Jurkat, Clone E6-1 (cell line): ENCODE measurements around the gene CD99L2.

Experiments used
- DNase-seq: peaks from one replicate; pipeline ENCODE4 v3.0.0-alpha.2; 2011; ENCODE audit warnings: low read depth, low spot score
- H3K4me3 ChIP-seq: 2 replicates; pipeline ENCODE4 v1.5.1; 2011; ENCODE audit warnings: mild to moderate bottlenecking, low read length, control low read depth, moderate library complexity

CD99L2 gene

DNA sequence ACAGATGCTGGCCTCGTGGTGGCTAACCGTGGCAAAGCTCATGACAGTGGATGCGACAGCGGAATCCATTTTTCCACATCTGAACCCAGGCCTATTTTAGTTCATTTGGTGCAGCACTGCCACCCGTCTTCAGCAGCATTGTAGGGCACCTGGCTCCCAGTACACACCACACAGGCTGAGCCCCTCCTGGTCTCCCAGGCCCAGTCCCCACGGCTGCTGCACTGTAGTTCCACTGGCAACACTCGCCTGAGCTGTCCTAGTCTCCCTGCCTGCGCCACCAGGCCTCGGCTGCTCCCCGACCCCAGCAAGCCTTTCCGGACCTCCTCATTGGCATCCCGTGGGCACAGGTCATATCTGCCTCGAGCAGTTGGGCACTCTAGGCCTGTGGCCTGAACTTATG lies 129.1 kb downstream of the CD99L2 start:
- H3K4me3 ChIP-seq: no peak overlapping the region
- no peak for DNase-seq

- no peak for DNase-seq
- no peak overlapping the region for H3K4me3 ChIP-seq
Observed at GRCh38 chrX:150768580-150769190, 129.8 kb downstream of the CD99L2 start.

GRCh38 chrX:150768132-150768485 lies 130.4 kb downstream of the CD99L2 start:
- no peak for DNase-seq
- H3K4me3 ChIP-seq: no peak overlapping the region

DNA sequence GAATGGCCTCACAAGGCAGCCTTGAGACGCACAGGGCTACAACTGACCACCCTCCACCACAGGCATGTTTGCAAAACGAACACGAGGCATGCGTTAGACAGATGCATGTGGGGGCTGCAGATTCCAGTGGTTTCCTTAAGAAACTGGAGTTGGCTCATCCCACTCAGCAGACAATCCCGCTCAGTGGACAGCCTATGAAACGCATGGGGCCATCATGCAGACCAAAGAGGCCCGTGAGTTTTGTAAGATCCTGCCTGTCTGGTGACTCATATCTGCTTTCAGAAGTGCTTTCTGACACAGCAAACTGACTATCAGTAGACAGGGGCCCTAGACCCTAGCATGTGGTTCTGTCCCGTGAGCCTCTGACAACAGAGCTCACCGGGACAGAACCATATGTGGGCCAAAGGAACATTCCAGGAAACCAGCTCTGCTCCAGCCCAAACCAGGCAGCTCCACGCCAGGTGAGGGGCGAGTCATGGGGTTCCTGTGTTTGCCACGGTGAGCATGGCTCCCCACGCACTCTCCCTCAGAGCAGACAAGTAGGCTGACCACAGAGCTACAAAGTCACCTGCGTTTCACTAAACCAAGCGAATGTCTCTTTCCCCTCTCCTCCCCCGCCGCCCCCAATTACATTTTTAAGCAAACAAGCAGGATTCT lies 130.9 kb downstream of the CD99L2 start:
- no peak overlapping the region for H3K4me3 ChIP-seq
- no peak for DNase-seq

GRCh38 chrX:150767045-150767395 lies 131.4 kb downstream of the CD99L2 start:
- no peak for DNase-seq
- no peak overlapping the region for H3K4me3 ChIP-seq

DNA sequence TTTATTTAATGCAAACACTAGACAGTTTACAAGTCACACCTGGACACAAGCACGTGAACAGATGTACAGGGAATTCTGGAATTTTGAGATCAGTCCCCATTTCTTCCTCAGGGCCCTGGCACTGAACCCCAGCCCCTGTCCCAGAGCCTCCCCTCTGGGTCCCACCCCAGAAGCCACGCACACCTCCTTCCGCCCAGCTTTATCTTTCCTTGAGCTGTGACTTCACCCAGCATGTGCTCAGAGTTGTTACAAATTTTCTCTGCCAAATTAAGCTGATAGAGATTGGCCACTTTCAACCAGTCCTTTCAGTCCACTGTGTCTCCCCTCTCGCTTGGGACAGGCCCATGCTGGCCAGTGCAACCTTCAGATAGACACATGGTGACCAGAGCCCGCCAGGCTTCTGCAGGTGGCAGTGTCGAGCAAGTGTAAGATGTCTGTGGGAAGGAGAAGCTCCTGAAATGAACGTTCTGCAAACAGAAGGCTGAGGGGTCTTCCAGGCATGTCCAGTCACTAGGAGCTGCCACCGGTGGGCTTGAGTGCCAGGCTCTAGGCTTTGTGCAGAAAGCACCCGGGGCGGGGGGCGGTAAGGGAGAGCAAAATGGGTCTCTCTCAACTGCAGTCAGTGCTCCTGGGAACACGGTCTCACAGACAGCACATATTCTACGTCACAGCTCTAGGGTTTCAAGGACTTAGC lies 132.0 kb downstream of the CD99L2 start:
- DNase-seq: no peak
- no peak overlapping the region for H3K4me3 ChIP-seq

- H3K4me3 ChIP-seq: no peak overlapping the region
- no peak for DNase-seq
Observed at GRCh38 chrX:150765782-150766350, 132.6 kb downstream of the CD99L2 start.

GRCh38 chrX:150765237-150765636 lies 133.2 kb downstream of the CD99L2 start:
- no peak for DNase-seq
- H3K4me3 ChIP-seq: no peak overlapping the region

DNA sequence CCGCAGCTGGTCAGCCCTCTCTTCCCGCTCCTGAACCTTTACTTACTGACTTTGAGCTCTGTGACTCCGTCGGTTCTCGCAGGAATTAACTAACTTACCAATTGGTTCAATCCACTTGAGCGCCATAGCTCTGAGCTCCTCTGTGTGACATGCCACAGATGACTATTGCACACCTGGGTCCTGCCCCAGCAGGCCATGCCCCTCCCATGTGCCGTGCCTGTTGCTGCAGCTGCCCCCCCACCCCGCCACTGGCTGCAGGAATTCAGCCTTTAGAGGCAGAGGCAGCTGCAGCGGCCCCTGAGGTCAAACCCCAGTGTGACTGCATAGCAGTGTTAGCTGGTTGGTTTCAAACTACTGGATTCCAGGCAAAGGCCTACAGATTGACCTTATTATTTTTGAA lies 134.7 kb downstream of the CD99L2 start:
- H3K4me3 ChIP-seq: no peak overlapping the region
- no peak for DNase-seq

GRCh38 chrX:150763303-150763797 lies 135.1 kb downstream of the CD99L2 start:
- no peak overlapping the region for H3K4me3 ChIP-seq
- no peak for DNase-seq

GRCh38 chrX:150762258-150763165 lies 136.0 kb downstream of the CD99L2 start:
- no peak overlapping the region for H3K4me3 ChIP-seq
- DNase-seq: no peak

- no peak overlapping the region for H3K4me3 ChIP-seq
- no peak for DNase-seq
Observed at GRCh38 chrX:150761819-150762216, 136.7 kb downstream of the CD99L2 start.

DNA sequence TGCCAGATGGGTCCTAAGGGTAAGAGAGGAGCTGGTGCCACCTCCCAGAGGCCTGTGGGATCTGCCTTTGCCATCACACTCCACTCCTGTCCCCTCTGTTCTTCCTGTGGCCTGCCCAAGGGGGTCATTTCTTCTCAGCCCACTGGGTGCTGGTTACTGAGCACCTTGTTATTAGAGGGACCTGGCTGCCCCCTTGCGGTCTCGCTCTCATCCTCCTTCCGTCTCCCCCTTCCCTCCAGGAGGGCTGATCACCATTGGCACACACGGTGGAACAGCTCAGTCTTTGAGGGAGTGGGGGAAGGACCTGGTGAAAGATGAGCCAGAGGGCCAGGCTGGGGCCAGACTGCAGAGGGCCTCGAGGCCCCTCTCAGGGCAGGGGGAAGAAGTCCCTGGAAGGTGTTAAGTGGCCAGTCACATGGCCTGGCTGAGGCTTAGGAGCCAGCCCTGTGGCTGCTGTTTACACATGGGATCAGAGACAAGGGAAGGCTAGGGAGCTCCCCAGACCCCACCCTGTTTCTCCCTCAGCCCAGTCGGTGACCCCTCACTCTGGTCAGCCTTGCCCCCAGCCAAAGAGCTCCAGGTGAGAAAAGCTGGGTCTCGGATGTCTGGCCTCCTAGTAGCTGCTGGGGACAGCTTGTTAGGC lies 137.2 kb downstream of the CD99L2 start:
- no peak for DNase-seq

DNA sequence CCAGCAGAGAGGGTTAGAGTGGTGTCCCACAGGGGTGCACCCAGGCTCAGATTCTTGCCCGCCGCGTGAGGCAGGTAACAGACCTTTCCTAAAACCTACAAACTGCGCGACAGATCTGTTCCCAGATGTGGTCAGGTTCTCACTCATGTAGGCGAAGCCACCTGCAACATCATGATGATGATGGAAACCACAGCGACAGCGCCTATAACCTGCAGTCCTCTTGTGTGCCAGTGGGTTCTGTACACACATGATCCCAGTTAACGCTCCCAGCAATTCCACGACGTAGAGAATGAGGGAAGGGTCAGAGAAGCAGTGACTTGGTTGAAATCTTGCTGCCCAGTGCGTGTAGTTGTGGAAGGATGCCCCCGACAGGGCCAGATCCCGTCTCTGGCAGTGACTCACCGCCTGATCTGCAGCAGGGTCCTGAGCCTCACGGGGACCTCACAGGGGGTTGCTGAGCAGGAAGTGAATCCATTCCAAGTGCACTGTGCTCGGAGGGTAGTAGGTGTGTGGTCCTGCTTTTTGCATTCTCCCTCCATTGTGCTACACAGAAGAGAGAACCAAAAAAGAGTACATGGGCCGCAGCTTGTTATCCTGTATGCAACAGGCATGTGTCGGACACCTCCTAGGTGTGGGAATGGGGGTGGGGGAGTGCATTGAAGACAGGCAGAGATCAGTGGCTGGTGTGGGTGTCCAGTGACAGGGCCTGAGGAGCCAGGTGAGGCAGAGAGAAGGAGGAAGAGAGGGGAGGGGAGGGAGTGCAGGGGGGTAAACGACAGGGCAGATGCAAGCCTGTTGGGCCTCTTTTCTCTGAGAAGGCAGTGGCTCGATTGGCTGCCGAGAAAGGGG lies 138.7 kb downstream of the CD99L2 start:
- no peak for DNase-seq
- no peak overlapping the region for H3K4me3 ChIP-seq

More for the DNA sequence above, 137.2 kb downstream of the CD99L2 start:
- no peak overlapping the region for H3K4me3 ChIP-seq

GRCh38 chrX:150757371-150757770 lies 141.1 kb downstream of the CD99L2 start:
- no peak for DNase-seq
- no peak overlapping the region for H3K4me3 ChIP-seq

DNA sequence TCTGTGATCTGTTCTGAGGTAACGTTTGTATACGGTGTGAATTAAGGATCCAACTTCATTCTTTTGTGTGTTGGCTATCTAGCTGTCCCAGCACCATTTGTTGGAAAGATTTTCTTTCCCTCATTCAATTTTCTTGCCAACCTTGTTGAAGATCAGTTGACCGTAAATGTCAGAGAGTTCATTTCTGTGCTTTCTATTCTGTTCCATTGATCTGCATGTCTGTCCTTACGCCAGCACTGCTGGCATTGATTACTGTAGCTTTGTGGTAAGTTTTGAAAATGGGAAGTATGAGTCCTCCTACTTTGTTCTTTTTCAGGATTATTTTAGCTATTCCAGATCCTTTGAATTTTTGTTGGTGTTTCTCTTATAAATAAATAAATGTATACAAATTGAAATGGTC lies 144.5 kb downstream of the CD99L2 start:
- no peak overlapping the region for H3K4me3 ChIP-seq
- no peak for DNase-seq

GRCh38 chrX:150753357-150753756 lies 145.1 kb downstream of the CD99L2 start:
- DNase-seq: no peak
- H3K4me3 ChIP-seq: no peak overlapping the region

DNA sequence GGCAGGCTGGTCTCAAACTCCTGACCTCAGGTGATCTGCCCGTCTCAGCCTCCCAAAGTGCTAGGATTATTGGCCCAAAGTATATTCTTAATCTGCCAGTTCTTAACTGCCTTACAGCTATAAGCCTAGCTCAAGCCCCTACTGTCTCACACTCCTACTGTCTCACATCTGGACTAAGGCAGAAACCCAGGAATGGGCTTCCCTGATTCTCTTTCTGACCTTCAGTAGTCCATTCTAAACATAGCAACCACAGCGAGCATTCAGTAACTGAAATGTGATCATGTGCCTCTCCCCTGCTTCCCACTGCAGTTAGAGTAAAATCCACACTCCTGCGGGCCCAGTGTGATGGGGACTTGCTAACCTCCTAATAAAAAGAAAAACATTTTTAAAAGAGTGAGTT lies 146.3 kb downstream of the CD99L2 start:
- DNase-seq: no peak
- H3K4me3 ChIP-seq: no peak overlapping the region
